Neural progenitor cell (in vitro differentiated cells): ENCODE data around the gene PAQR9. TPM values are rescaled to one million over a fixed set of nuclear protein-coding genes. Genes with fewer than 3 reads are reported as not detected.

Experiments used
- DNase-seq: peaks from one replicate; pipeline ENCODE4 v3.0.0-alpha.2; 2016; ENCODE audit warnings: low spot score
- H2AFZ ChIP-seq: fragments of 200-600 bp; sonication (generic); replicated peaks from 2 replicates; pipeline ENCODE4 v1.6.1; 2016; ENCODE audit warnings: antibody characterized with exemption
- H3F3A ChIP-seq: fragments of 200-600 bp; sonication (generic); 2 replicates; pipeline ENCODE4 v1.6.1; 2016; ENCODE audit warnings: antibody characterized with exemption, low read depth
- H3K27ac ChIP-seq: fragments of 200-600 bp; sonication (generic); 2 replicates; pipeline ENCODE4 v1.5.1; 2016; ENCODE audit warnings: mild to moderate bottlenecking
- H3K27me3 ChIP-seq: fragments of 200-600 bp; sonication (generic); 2 replicates; pipeline ENCODE4 v1.6.1; 2016; ENCODE audit warnings: mild to moderate bottlenecking, moderate library complexity
- H3K36me3 ChIP-seq: fragments of 200-600 bp; sonication (generic); 2 replicates; pipeline ENCODE4 v1.5.1; 2016
- H3K4me1 ChIP-seq: fragments of 200-600 bp; sonication (generic); 2 replicates; pipeline ENCODE4 v1.6.1; 2016; ENCODE audit warnings: mixed run types
- H3K4me2 ChIP-seq: fragments of 200-600 bp; sonication (generic); 2 replicates; pipeline ENCODE4 v1.6.1; 2016
- H3K4me3 ChIP-seq: fragments of 200-600 bp; sonication (generic); 2 replicates; pipeline ENCODE4 v1.5.1; 2016
- H3K79me2 ChIP-seq: fragments of 200-600 bp; sonication (generic); 2 replicates; pipeline ENCODE4 v1.6.1; 2016; ENCODE audit warnings: low read depth
- H3K9ac ChIP-seq: fragments of 200-600 bp; sonication (generic); 2 replicates; pipeline ENCODE4 v1.6.1; 2016
- H3K9me3 ChIP-seq: fragments of 200-600 bp; sonication (generic); 2 replicates; pipeline ENCODE4 v1.5.1; 2016; ENCODE audit warnings: low read depth
- H4K20me1 ChIP-seq: fragments of 200-600 bp; sonication (generic); 2 replicates; pipeline ENCODE4 v1.6.1; 2016; ENCODE audit warnings: low read depth
- H3K27ac Mint-ChIP-seq: 3 replicates; pipeline ENCODE4 v1.8.0; 2021; ENCODE audit warnings: mixed read lengths
- H3K27me3 Mint-ChIP-seq: 2 replicates; pipeline ENCODE4 v1.8.0; 2022; ENCODE audit warnings: low read depth, mild to moderate bottlenecking, inconsistent platforms, moderate library complexity, mixed read lengths; ENCODE audit not compliant: insufficient read depth
- H3K36me3 Mint-ChIP-seq: 3 replicates; pipeline ENCODE4 v1.8.0; 2021; ENCODE audit warnings: mixed read lengths
- H3K4me1 Mint-ChIP-seq: 3 replicates; pipeline ENCODE4 v1.8.0; 2021; ENCODE audit warnings: mixed read lengths
- H3K4me3 Mint-ChIP-seq: 3 replicates; pipeline ENCODE4 v1.8.0; 2021; ENCODE audit warnings: mild to moderate bottlenecking, moderate library complexity, mixed read lengths
- H3K9me3 Mint-ChIP-seq: 3 replicates; pipeline ENCODE4 v1.8.0; 2020; ENCODE audit warnings: mixed read lengths
- CTCF ChIP-seq: fragments of 200-600 bp; sonication (generic); IDR thresholded peaks from 2 replicates; pipeline ENCODE4 v1.5.1; 2017; ENCODE audit warnings: antibody characterized with exemption, mild to moderate bottlenecking
- EZH2 ChIP-seq: fragments of 200-600 bp; sonication (generic); IDR thresholded peaks from 2 replicates; pipeline ENCODE4 v1.6.1; 2017; ENCODE audit warnings: antibody characterized with exemption, mild to moderate bottlenecking, moderate library complexity
- EZH2phosphoT487 ChIP-seq: fragments of 200-600 bp; sonication (generic); IDR thresholded peaks from 2 replicates; pipeline ENCODE4 v1.6.1; 2017; ENCODE audit warnings: antibody characterized with exemption
- total RNA-seq: library from RNA; depleted of rRNA; stranded (reverse); fragments of >200 nt; gene quantifications from 2 replicates; pipeline ENCODE4 v1.2.3, GENCODE V29; 2015; ENCODE audit warnings: low replicate concordance

PAQR9 gene
- total RNA-seq, 1 donor from 2014 or later, result 2.2 TPM

DNA sequence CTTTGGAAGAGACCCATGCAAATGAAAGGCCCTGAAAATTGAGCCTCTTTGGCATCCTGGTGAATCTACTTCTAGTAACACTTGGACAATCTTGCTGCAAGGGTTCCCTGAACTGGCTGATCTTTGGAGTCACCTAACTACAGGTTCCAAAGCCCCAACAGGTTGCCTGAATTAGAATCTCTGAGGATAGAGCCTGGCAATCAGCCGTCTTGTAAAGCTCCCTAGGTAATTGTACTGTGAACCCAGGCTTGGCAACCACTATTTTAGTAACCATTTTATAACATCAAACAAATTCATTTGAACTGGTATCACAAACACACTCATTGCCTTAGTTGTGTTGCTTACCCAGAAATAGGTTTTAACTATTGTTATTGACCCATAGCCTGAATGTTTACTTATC lies 20.1 kb downstream of the PAQR9 start:
- Histone ChIP-seq H3F3A (peaks cover 4% of the 10 kb centered on the region), H3K36me3 (no peaks in the 10 kb centered on the region), H3K4me1 (peaks cover 6% of the 10 kb centered on the region), H3K27ac (no peak overlapping the region), H2AFZ (no peak overlapping the region), H3K4me3 (no peak overlapping the region), H3K9me3 (no peaks in the 10 kb centered on the region), H3K9ac (no peak overlapping the region), H3K79me2 (no peaks in the 10 kb centered on the region), H4K20me1 (no peaks in the 10 kb centered on the region), H3K27me3 (no peaks in the 10 kb centered on the region), H3K4me2 (no peak overlapping the region)
- no peaks in the 10 kb centered on the region for H3K36me3 Mint-ChIP-seq
- no peak overlapping the region for H3K27ac Mint-ChIP-seq
- H3K9me3 Mint-ChIP-seq, result peaks cover 7% of the 10 kb centered on the region
- H3K27me3 Mint-ChIP-seq, result peaks cover 2% of the 10 kb centered on the region
- no peak for TF ChIP-seq CTCF
- H3K4me3 Mint-ChIP-seq, result no peak overlapping the region
- DNase-seq, result no peak
- no peaks in the 10 kb centered on the region for H3K4me1 Mint-ChIP-seq

DNA sequence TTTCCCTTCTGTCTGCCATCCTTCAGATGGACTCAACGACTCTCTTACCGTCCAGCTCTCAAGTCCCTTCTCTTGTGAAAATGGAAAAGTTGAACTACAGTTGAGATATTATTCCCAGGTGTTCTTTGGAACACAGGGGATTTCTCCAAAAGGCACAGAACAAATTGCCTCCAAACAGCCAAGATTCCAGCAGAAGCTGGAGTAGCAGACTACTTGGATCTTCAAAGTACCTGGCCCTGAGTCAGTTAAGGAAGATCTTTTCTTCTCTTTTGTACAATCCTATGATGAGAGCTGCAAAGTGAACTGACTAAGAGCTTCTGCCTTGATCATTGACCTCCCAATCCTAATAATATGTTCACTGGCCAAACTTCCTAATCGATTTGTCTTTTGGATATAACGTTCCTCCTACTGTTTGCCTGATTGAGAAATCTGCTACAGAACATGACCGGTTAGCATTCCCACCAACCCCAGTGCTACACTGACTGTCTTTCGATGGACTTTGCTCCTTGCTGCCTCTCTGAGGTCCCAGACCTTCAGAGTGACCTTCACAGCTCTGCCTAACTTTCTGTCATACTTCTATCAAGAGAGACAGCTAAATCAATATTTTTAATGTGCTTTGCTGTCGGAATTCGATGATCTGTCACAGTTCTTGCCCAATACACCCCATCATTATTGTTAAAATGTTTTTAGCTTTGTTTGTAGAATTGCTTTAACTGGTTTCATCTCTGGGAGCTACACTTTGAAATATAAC lies 21.9 kb downstream of the PAQR9 start:
- no peak overlapping the region for H3K9ac ChIP-seq
- no peaks in the 10 kb centered on the region for H4K20me1 ChIP-seq
- H3K4me3 ChIP-seq, result no peak overlapping the region
- no peak overlapping the region for H2AFZ ChIP-seq
- no peaks in the 10 kb centered on the region for H3K36me3 ChIP-seq
- Mint-ChIP-seq H3K36me3 (no peaks in the 10 kb centered on the region), H3K9me3 (peaks cover 3% of the 10 kb centered on the region), H3K4me1 (no peaks in the 10 kb centered on the region), H3K4me3 (no peak overlapping the region), H3K27ac (no peak overlapping the region), H3K27me3 (peaks cover 2% of the 10 kb centered on the region)
- H3K27me3 ChIP-seq, result no peaks in the 10 kb centered on the region
- peaks cover 6% of the 10 kb centered on the region for H3K4me1 ChIP-seq
- H3K27ac ChIP-seq, result no peak overlapping the region
- H3F3A ChIP-seq, result peaks cover 4% of the 10 kb centered on the region
- TF ChIP-seq CTCF (no peak), EZH2 (no peak), EZH2phosphoT487 (no peak)
- H3K79me2 ChIP-seq, result no peaks in the 10 kb centered on the region
- no peak overlapping the region for H3K4me2 ChIP-seq
- no peaks in the 10 kb centered on the region for H3K9me3 ChIP-seq
- DNase-seq, result no peak

- DNase-seq, result no peak
- Mint-ChIP-seq H3K36me3 (no peaks in the 10 kb centered on the region), H3K27me3 (peaks cover 2% of the 10 kb centered on the region), H3K4me1 (no peaks in the 10 kb centered on the region), H3K9me3 (no peaks in the 10 kb centered on the region), H3K4me3 (no peak overlapping the region), H3K27ac (no peak overlapping the region)
- Histone ChIP-seq H2AFZ (no peak overlapping the region), H3K36me3 (no peaks in the 10 kb centered on the region), H3K79me2 (no peaks in the 10 kb centered on the region), H3K4me1 (peaks cover 6% of the 10 kb centered on the region), H3K27ac (no peak overlapping the region), H3K27me3 (no peaks in the 10 kb centered on the region), H3K9me3 (no peaks in the 10 kb centered on the region), H3F3A (peaks cover 4% of the 10 kb centered on the region), H3K4me3 (no peak overlapping the region), H3K4me2 (no peak overlapping the region), H4K20me1 (no peaks in the 10 kb centered on the region), H3K9ac (no peak overlapping the region)
- TF ChIP-seq EZH2 (no peak), CTCF (no peak), EZH2phosphoT487 (no peak)
These were observed 23.0 kb downstream of the PAQR9 start for GRCh38 chr3:142940472-142940871.
